GM19328 (cell line): ENCODE data around the gene CYB5B.

ENCODE experiments used
- ATAC-seq: cut with Tn5 transposase; IDR thresholded peaks from one replicate; pipeline ENCODE4 v1.9.1; 2021; ENCODE audit warnings: mild to moderate bottlenecking, moderate library complexity; ENCODE audit not compliant: unreplicated experiment

The CYB5B gene

DNA sequence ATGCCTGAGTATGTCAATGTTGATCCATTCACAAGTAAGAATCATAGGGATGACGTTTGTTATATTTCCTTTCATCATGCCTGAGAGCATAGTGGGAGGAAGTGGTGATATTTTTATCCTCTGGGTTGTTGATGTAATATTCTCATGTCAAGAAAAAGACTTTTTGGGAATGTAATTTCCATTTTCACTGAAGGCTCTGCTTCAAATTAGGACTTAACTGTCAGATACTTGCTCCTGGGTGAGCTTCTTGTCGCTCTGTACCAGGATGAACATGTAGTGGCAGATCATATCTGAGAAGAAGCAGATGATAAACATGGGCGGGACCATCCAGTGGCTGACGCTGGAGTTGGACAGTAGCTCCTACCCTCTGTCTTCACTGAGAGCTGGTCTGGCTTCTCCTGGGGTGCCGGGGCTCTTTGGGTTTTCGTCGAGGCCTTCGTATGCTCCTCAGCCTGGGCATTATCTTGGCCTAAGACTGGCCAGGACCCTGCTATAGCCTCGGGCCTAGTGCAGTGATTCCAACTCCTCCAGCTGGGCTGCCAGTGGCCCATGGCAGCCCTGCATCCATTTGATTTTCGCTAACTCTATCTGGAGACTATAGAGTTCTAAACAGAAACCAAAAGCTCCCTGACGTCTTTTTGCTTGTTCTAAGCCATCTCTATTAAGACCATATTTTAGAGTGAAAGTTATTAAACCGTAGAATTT is 19.7 kb downstream of the CYB5B start:
- no peak for ATAC-seq

DNA sequence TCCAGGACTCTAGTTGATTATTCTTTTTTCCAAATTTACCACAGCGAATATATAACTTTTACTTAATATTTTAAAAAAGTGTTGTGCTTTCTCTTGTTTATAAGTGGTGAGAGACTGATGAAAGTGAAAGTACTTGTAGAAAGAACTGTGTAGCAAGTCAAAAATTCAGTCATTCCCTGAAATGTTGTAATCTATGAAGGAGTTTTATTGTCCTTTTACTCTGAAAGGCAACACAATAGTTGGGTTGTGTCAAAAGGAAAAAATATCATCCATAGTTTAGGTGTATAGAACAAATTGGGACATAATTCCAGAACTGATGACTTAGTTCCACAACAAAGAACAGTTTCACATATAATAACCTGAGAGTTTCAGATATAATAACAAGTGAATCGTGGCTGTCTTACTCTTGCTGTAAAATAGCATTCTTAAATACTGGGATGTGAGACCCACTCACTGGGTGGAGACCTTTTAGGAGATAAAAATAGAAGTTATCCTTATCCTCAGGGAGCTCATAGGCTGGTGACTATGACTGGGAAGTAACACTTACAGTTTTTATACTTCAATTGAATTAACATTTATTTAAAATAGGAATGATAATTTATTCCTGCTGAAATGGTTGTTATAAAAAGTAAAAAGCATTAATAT is 20.6 kb downstream of the CYB5B start:
- no peak for ATAC-seq

DNA sequence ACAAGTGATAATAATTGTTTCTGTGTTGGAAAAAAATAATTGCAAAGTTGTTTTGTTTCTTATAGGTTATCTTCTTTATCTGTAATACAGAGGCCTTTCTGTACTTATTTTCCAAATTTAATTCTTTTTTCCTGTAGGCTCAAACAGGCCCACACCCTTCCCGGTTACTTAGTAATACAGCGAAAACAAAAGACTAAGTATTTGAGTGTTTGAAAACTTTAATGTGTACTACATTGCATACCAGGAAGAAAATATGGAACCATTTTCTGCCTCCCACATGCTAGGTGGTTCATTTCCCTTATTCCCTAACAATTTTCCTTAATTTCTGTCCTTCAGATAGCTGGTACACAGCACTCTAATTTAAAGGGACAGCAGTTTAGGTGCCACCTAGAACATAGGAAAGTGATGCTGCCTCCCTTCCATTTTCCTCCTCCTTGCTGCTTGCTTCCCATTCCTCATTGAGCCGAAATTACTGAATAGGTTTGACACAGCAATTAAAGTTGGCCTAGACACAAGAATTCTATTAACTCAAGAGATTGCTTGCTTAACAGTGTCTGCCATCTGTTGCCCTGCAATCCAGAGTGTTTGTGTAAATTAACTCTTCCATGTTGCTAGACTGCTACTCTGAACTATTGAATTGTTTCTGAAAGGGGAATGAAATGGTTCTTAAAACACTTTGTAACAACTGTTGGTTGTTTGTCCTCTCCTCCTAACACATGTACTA is 24.2 kb downstream of the CYB5B start:
- no peak for ATAC-seq

DNA sequence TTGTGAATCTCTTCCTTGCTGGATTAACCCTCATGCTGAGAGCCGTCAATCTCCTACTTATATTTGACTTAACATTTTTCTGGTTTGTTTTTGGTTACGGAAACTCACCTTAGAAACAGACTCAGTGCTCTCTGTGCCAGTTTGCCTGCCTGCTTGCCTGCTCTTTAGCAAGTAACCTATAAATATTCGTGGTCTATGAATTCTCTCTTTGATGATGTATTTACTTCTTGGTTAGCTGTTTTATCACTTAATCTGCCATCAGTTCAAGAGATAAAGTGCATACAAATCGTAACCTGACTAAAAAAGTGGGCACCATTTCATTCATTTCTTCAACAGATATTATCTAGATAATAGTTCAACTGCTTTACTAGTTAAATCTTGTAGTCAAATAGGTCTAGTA is 26.7 kb downstream of the CYB5B start:
- no peak for ATAC-seq

DNA sequence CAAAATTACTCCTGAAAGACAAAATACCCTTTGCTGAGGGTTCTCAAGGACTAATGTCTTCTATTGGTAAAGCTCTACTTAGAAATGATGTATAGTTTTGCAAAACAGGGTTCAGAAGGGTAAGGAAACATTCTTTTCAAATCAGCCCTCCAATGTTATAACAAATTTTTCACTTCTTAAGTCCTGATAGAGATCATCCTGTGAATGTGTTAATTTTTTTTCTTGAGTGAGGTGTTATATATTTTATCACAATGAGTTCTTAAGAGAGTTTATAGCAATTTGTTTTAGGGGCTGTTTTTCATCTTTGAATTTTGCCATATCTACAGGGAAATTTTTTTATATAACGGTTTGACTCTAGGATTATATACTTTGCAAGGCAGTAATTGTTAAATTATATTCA is 29.5 kb downstream of the CYB5B start:
- no peak for ATAC-seq

DNA sequence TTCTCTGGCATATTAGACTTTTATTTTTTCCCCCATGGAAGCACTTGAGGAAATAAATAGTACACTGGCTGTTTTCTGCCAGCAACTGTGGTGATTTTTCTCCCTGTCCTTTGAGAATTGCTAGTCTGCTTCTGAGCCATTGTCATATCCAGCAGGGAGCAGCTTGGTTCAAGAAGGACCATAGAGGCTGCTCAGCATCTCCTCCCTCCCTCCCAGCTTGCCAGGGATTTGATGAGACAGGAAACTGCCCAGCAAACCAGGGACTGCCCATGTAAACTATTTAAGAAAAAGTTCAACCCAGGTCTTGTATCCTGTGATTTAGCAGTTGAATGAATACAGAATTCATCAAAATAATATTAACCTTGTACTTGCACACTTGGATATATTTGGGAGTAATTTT is 39.5 kb downstream of the CYB5B start:
- ATAC-seq = no peak

DNA sequence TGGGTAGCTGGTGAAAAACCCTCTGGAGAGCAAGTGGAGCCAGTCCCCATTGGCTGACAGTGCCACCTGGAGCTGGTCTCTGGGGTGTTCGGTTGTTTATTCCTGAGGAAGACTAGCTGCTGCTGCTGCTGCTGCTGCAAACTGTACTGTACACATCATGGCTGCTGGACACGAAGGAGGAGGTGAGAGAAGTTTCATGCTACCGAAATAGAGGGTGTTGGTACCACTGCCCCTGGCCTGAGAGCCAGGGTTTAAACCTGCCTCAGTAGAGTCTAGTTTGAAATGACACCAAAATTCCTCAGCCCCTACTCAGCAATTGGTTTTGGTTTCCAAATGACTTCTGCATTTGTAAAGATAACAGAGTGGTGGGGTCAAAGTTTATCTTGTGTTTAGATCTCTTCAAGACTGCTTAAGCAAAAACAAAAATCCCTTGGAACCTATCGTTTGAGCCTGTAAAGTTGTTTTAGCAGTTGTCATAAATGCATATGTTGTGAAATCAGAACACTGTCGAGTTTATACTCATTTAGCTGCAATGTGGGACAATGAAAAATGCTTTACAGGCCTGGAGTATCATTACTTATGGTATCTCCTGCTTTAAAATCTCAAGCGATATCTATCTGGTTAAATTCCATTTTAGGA is 40.8 kb downstream of the CYB5B start:
- no peak for ATAC-seq

DNA sequence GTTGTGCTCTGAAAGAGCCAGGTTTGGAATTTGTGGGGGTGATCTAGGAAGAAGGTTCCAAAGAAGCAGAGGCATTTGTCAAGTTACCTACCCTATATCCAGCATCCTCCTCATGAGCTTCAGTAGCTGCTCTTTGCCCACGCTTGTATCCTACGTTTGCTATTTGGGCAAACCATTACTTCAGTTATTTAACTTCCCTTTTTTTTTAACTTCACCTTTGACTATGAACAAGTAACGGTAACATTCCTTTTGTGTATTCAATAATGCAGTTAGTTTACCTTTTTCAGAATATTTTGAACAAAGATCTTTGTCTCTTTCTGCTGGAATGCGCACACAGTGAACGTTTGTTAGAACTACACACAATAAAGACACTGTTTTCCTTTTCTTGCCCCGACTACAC is 41.5 kb downstream of the CYB5B start:
- ATAC-seq = no peak

DNA sequence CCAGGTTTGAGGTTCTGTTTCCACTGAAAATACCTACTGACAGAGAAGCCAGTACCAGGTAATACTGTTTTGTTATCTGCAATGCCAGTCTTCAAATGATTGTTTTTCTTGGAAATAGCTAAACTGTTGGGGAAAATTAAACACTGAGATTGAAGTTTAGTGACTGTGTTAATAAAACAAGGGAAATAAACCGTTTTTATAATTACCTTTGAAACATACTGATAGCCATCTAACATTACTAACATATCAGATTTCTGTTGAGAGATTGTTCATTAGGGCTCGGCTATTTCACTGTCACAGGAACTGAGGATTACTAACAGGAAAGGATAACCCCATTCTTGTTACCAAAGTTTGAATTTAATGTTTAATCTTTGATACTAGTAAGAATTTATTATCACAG is 42.1 kb downstream of the CYB5B start:
- ATAC-seq = no peak

DNA sequence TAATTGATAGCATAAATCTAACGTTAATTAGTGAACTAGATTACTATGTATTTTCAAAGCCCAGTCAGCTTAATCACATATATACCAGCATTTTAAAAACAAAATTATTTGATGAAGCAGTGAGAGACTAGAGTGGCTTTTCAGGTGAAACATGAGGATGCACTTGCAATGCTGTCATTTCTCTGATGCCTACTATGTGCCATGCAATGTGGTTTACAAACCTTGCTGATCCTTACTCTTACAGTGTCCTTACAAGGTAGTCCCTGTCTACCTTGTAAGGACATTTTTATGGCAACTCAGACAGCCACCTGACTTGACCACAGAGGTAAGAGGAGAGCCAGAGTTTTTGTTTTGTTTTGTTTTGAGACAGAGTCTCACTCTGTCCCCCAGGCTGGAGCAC is 42.7 kb downstream of the CYB5B start:
- no peak for ATAC-seq

DNA sequence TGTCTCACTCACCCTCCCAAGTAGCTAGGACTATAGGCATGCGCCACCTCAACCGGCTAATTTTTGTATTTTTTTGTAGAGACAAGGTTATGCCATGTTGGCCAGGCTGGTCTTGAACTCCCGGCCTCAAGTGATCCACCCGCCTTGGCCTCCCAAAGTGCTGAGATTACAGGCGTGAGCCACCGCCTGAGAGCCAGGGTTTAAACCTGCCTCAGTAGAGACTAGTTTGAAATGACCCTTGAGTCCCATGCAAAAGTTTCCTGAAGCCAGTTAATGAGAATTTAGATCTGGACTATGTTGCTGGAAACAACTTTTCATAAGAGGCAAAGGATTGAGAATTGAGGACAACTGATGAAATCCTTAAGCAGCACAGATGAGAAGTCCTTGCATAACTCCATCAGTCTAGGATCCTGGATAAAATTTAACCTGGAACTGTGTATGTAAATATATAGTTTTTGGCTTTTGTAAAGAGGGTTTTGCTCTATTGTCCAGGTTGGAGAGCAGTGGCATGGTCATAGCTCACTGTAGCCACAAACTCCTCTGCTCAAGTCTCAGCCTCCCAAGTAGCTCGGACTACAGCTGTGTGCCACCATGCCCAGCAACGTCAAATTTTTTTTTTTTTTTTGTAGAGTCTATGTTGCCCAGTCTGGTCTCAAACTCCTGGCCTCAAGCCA is 43.2 kb downstream of the CYB5B start:
- no peak for ATAC-seq

DNA sequence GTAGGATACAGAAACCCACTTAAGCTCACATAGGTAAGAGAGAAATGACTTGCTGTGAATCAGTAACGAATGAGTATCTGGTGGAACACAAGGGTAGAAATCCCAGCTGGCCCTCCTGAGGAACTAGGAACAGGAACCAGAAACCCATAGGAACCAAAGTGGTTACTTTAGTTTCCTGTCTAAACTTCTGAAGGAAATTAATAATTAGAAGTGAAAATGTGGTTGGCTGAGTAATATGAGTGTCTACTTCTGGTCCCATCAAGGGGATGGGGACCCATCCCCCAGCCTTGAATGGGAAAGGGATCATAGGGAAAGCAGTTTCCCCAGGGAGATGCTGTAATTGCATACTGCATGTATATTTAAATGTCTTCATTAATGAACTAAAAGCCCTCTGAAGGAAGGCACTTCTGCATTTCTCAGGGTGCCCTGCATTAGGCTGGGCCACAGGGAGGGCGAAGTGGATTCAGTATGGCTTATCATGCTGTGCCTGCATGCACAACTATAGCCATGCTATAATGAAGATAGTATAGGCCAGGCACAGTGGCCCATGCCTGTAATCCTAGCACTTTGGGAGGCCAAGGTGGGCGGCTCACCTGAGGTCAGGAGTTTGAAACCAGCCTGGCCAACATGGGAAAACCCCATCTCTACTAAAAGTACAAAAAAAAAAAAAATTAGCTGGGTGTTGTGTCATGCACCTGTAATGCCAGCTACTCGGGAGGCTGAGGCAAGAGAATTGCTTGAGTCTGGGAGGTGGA is 45.6 kb downstream of the CYB5B start:
- no peak for ATAC-seq

DNA sequence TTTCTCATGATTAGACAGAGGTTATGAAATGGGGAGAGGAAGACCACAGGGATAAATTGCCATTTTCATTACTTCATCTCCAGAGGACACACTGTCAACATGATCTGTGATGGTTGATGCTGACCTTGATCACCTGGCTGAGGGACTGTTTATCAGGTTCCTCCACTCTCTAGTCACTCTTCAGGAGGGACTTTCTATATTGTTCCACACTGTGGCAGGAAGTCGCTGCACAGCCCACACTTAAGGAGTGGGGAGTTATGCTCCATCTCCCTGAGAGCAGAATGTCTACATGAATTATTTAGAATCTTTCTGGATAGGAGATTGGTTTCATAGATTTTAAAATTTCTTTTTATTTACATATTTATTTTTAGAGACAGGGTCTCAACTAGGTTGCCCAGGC is 46.7 kb downstream of the CYB5B start:
- no peak for ATAC-seq

DNA sequence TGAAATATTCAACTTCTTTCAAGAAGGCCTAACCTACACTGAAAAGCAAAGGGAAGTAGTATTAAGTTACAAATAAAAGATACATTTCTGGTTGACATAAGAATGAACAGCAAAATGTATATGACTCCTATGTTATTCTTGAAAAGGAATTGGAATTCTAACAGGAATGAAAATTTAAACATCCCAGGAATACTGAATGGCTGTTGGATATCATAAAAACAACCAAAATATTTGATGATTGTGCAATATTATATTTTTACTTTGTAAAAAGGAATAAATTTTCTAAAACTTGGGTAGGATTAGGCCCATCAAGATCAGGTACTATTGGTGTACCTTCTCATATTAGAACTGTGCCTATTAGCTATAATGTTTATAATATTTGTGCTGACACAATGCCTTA is 50.0 kb downstream of the CYB5B start:
- no peak for ATAC-seq

DNA sequence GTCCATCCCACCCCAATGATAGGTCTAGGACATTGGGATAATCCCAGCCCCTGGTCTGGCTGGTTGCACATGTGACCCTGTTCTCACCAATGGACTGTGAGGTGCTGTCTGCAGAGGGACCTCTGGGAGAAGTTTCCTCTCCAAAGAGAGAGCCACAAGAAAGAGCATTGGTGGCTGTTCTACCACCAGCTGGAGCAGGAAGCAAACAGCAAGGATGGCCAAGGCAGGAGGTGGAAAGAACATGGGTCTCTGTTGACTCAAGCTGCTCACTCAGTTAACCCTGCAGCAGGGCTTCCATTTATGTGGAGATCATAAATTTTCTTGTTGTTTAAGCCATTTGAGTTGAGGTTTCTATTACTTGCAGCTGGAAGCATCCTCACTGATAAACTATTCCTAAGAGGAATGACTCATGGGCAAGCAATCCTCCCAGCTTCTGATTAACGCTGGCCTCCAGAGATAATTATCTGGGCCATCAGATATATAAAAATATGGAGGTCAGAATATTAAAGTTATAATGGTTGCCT is 52.6 kb downstream of the CYB5B start:
- ATAC-seq = no peak

DNA sequence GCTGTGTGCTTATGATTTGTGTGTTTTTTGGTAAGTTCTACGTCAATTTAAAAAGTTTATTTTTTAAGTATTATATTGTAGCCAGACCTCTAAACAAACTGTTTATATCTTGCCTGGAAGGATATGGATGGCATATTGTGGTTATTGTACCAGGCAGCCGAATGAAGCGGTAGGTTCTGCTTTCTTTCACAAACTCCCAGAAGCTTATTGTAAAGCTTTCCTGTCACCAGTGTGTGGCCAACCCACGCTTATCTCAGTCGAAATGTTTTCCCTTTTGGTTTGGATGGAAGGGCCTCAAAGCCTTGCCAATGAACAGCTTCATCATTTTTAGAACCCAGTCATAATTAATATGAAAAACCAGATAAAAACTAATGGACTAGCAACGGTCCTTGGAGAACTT is 53.1 kb downstream of the CYB5B start:
- no peak for ATAC-seq

DNA sequence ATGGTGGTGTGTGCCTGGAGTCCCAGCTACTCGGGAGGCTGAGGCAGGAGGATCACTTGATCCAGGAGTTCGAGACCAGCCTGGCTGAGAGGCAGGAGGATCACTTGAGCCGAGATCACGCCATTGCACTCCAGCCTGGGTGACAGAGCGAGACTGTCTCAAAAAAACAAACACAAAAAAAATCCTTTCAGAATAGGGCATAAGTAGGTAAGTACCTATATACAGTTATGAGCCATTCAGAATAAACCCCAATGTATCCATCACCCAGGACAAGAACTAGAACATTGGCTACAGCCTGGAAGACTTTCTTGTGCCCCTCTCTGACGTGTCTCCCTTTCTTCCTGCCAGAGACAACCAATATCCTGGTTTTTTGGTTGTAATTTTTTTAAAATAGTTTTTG is 54.3 kb downstream of the CYB5B start:
- ATAC-seq = no peak

DNA sequence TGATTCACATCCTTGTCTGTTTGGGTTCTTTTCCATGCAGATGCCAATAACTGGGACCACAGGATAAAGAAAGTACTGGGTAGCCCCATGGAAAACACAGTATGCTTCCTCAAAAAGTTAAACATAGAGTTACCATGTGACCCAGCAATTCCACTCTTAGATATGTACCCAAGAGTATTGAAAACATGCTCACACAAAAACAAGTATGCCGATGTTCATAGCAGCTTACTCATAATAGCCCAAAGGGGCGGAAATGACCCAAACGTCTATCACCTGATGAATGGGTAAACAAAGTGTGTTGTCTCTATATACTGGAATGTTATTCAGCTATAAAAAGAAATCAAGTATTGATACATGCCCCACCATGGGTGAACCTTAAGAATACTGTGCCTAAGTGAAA is 55.4 kb downstream of the CYB5B start:
- no peak for ATAC-seq

DNA sequence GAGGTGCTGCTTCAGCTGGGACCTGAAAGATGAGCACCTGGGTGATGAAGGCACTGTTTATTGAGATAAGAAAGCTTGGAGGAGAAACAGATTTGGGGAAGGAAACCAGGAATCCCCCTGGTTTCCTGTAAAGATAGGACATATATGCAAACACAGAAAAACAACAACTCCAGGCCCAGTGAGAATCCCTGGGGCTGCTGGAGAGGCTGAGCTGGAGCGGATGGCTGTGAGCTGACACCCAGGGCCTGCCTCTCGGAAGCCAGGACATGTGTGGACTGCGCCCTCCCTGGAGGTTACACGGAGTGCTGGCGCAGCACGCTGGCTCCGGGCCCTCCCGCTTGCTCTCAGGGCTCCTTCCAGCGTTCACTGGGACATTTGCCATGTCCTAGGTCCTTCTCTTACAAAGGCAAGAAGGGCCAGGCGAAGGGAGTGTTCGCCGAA is 57.5 kb downstream of the CYB5B start:
- no peak for ATAC-seq

DNA sequence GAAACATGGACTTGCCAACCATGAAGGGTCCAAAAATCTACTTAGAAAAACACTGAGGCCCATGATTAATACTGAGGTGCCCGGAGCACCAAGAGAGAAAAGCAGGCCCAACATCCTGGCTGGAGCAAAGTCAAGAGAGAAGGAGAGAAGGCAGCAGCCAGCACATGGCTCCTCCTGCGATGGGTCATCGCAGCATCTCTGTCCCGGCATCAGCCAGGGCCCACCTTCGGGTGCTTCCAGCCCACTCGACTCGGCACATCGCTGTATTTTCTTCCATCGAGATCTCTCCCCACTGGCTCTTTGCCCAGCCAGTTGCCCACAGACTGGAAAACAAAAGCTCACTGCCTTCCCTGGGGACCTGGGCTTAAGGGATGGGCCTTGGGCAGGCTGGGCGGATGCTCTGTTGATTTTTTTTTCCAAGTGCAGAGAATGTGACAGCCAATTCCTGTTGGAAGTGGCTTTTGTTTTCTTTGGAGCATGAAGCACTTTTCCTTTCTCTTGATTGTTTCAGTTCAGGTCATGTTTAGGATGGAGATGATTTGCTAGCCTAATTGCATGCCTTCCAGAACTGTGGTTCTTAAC is 58.1 kb downstream of the CYB5B start:
- ATAC-seq = no peak
